ENCODE results near the gene CNGA2. TPM values are rescaled to one million over a fixed set of nuclear protein-coding genes. Genes with fewer than 3 reads are reported as not detected.
A peak's percentile ranks its signal among the peaks of the same experiment; 100 is the strongest.

Gene CNGA2
- polyA plus RNA-seq, 3 donors, result not detected

GRCh38 chrX:151708821-151709220 lies 25.7 kb upstream of the CNGA2 start:
- 79% methylated on average over 6 of the region's 7 CpGs for WGBS (ENCODE audit: insufficient coverage)
- no peaks in the 10 kb centered on the region for H3K4me1 Mint-ChIP-seq

DNA sequence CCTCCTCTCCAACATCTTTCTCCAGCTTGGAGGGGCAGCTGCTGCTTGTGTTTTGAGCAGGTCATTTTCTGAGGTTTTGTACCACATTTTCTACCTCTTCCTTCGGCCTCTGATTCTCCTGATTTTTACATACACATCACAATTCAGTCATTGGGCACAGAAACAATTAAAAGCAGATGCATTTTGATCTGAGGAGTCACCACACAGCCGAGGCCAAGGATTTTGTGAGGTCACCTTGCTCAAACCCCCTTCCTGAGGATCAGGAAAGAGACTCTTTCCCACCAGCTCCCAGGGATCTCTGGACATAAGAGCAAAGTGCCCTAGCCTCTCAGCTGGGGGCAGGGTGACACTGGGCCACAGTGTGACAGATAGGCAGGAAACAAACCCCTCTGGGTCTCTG lies 24.1 kb upstream of the CNGA2 start:
- DNase-seq, result no peak
- H3K4me3 Mint-ChIP-seq, result no peak overlapping the region
- WGBS (ENCODE audit: insufficient coverage), result no CpG with 5 or more reads among the region's 2 CpGs
- Histone ChIP-seq H3K4me3 (replicated peaks in 1 of 3; ENCODE audit: low read depth in 2 of 3, low read length in 3 of 3) (no peak overlapping the region), H3K4me1 (ENCODE audit: control insufficient read depth in 1 of 2, insufficient read depth in 2 of 2, low read length in 2 of 2) (no peaks in the 10 kb centered on the region), H3K9ac (ENCODE audit: insufficient read depth, low read length, poor library complexity, severe bottlenecking) (no peak overlapping the region), H4K20me1 (ENCODE audit: insufficient read depth, low read length) (no peaks in the 10 kb centered on the region), H3K79me2 (ENCODE audit: insufficient read depth, low read length) (no peaks in the 10 kb centered on the region), H3K27me3 (ENCODE audit: control insufficient read depth in 2 of 2, insufficient read depth in 2 of 2, low read length in 2 of 2) (no peaks in the 10 kb centered on the region), H3K36me3 (replicated peaks in 1 of 2; ENCODE audit: control insufficient read depth in 1 of 2, insufficient read depth in 2 of 2, low read length in 2 of 2) (no peaks in the 10 kb centered on the region), H3K27ac (ENCODE audit: low read depth in 1 of 2, low read length in 2 of 2) (no peak overlapping the region), H3K9me3 (replicated peaks in 1 of 2; ENCODE audit: control insufficient read depth in 1 of 2, insufficient read depth in 1 of 2, low read length in 2 of 2) (no peaks in the 10 kb centered on the region), H3K4me2 (replicated peaks; ENCODE audit: extremely low read depth, low read length, poor library complexity, severe bottlenecking) (no peak overlapping the region), H2AFZ (ENCODE audit: insufficient read depth, low read depth, low read length, poor library complexity, severe bottlenecking) (no peak overlapping the region)
- peaks cover 0 to 4% (median 3%) of the 10 kb centered on the region in 3 donors for H3K27me3 Mint-ChIP-seq (ENCODE audit: low read depth in 3 of 3)
- peaks cover 0 to 3% (median 0%) of the 10 kb centered on the region in 7 donors for H3K9me3 Mint-ChIP-seq
- H3K4me1 Mint-ChIP-seq, result no peaks in the 10 kb centered on the region
- TF ChIP-seq CTCF (IDR thresholded peaks at IDR 0.05), result no peak
- H3K27ac Mint-ChIP-seq, result peak overlapping the region in 1 of 7 donors; percentile 17
- intact Hi-C loops (cut with micrococcal nuclease), result no loop called here
- no peaks in the 10 kb centered on the region for H3K36me3 Mint-ChIP-seq

More at GRCh38 chrX:151708821-151709220, 25.7 kb upstream of the CNGA2 start:
- intact Hi-C loops (cut with micrococcal nuclease), result no loop called here
- Histone ChIP-seq H3K36me3 (replicated peaks in 1 of 2; ENCODE audit: control insufficient read depth in 1 of 2, insufficient read depth in 2 of 2, low read length in 2 of 2) (no peaks in the 10 kb centered on the region), H3K4me3 (replicated peaks in 1 of 3; ENCODE audit: low read depth in 2 of 3, low read length in 3 of 3) (no peak overlapping the region), H3K27me3 (ENCODE audit: control insufficient read depth in 2 of 2, insufficient read depth in 2 of 2, low read length in 2 of 2) (no peaks in the 10 kb centered on the region), H3K79me2 (ENCODE audit: insufficient read depth, low read length) (no peaks in the 10 kb centered on the region), H3K9me3 (replicated peaks in 1 of 2; ENCODE audit: control insufficient read depth in 1 of 2, insufficient read depth in 1 of 2, low read length in 2 of 2) (no peaks in the 10 kb centered on the region), H2AFZ (ENCODE audit: insufficient read depth, low read depth, low read length, poor library complexity, severe bottlenecking) (no peak overlapping the region), H3K27ac (ENCODE audit: low read depth in 1 of 2, low read length in 2 of 2) (no peak overlapping the region), H3K9ac (ENCODE audit: insufficient read depth, low read length, poor library complexity, severe bottlenecking) (no peak overlapping the region), H3K4me1 (ENCODE audit: control insufficient read depth in 1 of 2, insufficient read depth in 2 of 2, low read length in 2 of 2) (no peaks in the 10 kb centered on the region), H3K4me2 (replicated peaks; ENCODE audit: extremely low read depth, low read length, poor library complexity, severe bottlenecking) (no peak overlapping the region), H4K20me1 (ENCODE audit: insufficient read depth, low read length) (no peaks in the 10 kb centered on the region)
- no peak overlapping the region for H3K27ac Mint-ChIP-seq
- no peak for TF ChIP-seq CTCF (IDR thresholded peaks at IDR 0.05)
- peaks cover 0 to 3% (median 0%) of the 10 kb centered on the region in 7 donors for H3K9me3 Mint-ChIP-seq
- H3K36me3 Mint-ChIP-seq, result no peaks in the 10 kb centered on the region
- H3K4me3 Mint-ChIP-seq, result no peak overlapping the region
- peaks cover 0 to 4% (median 3%) of the 10 kb centered on the region in 3 donors for H3K27me3 Mint-ChIP-seq (ENCODE audit: low read depth in 3 of 3)
- no peak for DNase-seq

All from CD14-positive monocyte (primary cell).